Renal cortex interstitium (tissue), 11 donors: ENCODE measurements around the gene TDRD1. TPM values are rescaled to one million over a fixed set of nuclear protein-coding genes. Genes with fewer than 3 reads are reported as not detected.

Experiments
- DNase-seq, 11 donors: peaks; one replicate each; pipeline ENCODE4 v3.0.0-alpha.2; 2013; ENCODE audit warnings: low read depth in 9 of 11, low spot score in 4 of 11; ENCODE audit errors: extremely low read depth in 1 of 11
- polyA plus RNA-seq, 3 donors: library from polyadenylated mRNA; unstranded; fragments of 120-200 nt; gene quantifications; one replicate each; pipeline ENCODE4 v1.2.1, GENCODE V29; 2013; ENCODE audit not compliant: insufficient read length in 3 of 3

TDRD1 gene
- polyA plus RNA-seq, 3 donors = 0.03 to 0.06 TPM; not detected in 1

- DNase-seq = no peak
These were observed 76.1 kb downstream of the TDRD1 start for GRCh38 chr10:114255227-114255626.

GRCh38 chr10:114256008-114256765 lies 77.0 kb downstream of the TDRD1 start:
- no peak for DNase-seq

DNA sequence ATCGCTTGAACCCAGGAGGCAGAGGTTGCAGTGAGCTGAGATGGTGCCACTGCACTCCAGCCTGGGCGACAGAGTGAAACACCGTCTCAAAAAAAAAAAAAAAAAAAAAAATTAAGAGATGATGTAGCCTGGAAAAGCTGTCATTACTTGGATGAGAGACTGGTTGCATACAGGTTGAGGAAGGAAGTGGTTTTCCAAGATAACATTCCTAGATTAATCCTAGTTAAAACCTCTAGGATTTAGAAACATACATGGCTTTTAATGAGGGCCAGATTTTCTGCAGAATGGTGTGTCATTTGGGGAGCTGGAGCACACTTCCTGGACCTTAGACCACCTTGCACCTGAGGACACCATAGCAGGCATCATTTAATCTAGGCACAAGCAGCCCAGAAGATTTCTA lies 77.7 kb downstream of the TDRD1 start:
- DNase-seq = no peak

DNA sequence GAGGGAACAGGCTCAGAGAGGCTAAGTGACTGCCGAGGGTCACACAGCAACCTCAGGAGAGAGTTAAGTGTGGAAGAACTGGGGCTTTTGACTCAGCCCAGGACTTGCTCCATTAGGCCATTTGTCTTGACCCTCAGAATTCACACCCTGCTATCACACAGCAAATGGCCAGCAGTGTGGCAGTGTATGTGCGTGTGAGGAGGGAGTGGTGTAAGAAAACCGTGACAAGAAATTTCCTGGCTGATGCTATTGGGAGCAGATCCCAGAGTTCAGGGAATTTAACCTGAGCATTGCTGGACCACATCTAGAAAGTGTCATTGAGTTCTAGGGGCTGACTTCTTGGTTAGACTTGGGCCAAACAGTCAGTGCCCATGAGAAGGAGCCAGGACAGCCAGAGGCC lies 78.3 kb downstream of the TDRD1 start:
- no peak for DNase-seq

DNA sequence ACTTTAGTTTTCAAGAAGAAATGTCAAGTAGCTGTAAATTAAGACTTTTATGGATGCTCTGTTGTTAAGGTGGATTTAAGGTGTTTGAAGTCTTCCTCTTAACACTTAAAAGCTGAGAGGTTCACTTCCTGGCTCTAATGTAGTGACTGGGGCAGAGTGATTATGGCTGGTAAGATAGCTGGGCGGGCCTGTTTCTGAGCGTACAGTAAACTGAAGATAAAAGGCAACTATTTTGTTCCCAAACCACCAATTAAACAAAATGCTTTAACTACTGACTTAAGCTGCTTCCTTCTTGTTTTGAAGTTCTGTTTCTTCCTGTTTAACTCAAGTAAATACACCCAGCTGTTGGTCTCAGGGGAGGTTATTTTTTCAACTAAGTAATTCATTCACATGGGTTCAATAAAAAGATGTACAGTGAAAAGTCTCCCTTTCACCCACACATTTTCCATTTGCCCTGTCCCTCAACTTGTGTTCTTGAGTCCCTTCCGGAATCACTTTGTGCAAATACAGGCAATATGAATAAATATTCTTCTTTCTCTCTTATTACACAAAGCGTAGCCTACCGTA lies 79.2 kb downstream of the TDRD1 start:
- DNase-seq = no peak

DNA sequence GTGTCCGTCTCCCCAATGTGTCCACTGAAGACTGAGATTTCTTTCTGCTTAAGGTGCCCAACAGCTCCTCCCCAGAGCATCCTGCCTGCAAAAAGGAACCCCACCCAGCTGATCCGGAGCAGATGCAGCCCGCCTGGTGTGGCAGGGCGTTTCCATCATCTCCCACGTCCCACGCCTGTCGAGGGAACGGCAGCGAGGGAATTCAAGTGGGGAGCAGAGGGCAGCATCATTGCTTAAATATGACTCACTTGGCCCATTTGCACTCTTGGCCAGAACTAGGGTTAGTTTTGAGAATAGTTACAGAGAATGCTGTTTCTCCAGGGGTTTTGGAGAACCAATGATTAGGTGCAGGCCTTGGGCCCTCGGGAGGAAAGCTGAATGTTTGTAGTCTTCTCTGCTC lies 80.7 kb downstream of the TDRD1 start:
- no peak for DNase-seq

DNA sequence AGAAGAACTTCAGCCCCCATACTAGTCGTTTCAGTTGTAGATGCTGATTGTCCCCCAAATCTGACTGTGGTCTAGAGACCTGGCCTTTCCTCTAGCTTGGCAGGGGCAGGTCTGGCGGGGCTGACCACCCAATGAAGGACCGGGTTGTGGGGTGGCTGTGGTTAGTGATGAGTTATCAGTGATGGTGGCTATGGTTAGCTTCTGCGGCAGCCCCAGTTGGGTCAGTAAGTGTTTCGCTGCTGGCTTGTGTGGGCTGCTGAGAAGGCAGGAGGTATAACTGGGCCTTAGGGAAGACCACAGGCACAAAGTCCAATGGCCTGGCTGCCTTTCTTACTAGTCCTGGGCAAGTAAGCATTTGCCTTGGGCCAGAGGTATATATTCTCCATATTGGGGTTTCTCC lies 81.2 kb downstream of the TDRD1 start:
- DNase-seq = no peak

GRCh38 chr10:114261076-114261475 lies 81.9 kb downstream of the TDRD1 start:
- DNase-seq = no peak

- no peak for DNase-seq
These were observed 83.3 kb downstream of the TDRD1 start for GRCh38 chr10:114262496-114262895.

DNA sequence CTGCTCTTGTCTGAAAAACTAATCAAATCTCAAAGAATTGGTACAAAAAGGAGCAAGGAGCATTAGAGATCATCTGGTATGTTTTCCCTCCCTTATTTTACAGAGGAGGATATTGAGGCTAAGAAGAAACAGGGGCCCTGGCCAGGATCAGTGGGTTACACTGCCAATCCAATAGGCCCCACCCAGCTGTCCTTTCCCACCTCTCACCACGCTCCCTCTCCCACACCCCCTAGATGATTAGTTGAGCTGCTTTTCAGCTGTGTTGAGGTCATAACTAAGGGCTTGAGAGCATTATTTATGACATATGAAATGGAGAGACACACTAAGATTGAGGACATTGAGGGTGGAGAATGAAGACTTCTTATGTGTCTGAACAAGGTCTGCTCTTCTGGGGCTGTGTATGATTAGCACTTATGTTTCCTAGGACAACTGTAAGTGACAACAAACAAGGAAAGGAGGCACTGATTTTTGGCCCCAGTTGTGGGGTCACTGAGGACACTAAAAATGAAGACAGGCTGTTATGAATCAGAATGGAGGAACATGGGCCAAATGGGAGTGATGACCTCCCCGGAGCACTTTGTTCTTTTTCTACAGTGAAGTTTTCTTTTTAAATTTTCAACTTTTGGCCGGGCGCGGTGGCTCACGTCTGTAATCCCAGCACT lies 86.4 kb downstream of the TDRD1 start:
- no peak for DNase-seq

GRCh38 chr10:114266521-114266920 lies 87.4 kb downstream of the TDRD1 start:
- no peak for DNase-seq

DNA sequence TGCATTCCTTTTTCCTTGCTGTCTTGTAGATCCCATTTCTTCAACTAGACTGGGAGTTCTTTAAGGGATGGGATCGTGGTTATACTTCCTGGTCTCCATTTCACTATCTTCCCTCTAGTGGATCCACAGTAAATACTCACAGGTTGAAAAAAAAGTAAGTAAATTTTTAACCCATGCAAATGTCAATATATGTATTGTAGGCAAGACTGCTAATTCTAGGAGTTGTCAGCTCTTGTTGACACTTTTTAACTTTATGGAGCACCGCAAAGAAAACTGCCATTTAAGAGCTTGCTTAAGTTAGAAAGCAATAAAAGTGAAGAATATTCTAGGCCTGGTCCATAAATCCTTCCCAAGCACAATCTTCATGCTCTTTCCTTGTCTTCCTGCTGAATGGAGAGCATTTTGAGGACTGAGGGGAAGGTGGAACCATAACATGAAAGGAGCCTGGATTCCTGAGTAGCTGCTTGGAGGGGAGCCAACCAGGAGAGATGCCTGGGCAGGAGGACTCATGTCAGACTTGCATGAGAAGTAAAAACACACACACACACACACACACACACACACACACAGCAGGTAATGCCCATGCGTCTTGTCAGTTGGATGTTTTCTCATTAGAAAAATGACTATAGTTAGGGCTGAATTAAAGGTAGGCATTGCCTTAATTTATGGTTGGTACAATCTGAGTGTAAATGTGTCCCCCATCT lies 92.1 kb downstream of the TDRD1 start:
- no peak for DNase-seq

DNA sequence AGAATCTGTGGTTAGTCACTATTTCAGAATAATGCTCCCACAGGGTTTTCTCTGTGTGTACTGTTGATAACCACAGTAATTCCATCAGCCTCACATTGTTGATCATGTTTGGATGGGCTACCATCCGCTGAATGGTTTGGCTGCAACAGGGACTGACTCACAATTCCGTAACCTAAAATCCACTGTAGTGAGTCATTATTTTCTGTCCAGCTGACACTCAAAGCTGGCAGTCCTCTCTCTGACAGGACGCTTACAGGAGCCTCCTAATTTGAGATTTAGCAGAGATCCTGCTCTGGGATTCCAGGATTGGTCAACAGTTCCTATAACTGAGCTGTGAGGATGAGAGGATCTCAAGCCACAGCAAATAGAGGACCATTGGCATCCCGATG lies 92.6 kb downstream of the TDRD1 start:
- DNase-seq = no peak

- no peak for DNase-seq
These were observed 93.5 kb downstream of the TDRD1 start for GRCh38 chr10:114272696-114273095.

- DNase-seq = no peak
These were observed 94.8 kb downstream of the TDRD1 start for GRCh38 chr10:114273910-114274309.

- no peak for DNase-seq
These were observed 95.7 kb downstream of the TDRD1 start for GRCh38 chr10:114274616-114275453.

DNA sequence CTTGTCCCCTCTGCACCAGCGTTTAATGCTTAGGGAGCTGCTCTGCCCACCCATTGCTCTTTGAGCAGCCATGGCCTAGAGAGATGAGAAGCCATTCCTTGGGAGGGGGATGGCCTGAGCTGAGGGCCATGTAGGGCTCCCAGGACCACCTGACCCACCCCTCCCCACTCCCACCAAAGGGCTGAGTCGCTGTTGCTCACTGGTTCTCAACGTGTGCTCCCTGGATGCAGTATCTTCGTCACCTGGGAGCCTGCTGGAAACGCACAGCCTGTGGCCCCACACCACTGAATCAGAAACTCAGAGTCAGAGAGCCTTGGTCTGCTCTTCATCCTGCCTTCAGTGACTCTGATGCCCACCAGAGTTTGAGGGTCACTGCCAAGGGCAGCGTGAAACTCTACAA lies 96.9 kb downstream of the TDRD1 start:
- DNase-seq = no peak

GRCh38 chr10:114276671-114277070 lies 97.5 kb downstream of the TDRD1 start:
- no peak for DNase-seq
